WERI-Rb-1 (cell line): ENCODE data around the gene RGS3.

Source experiments
- DNase-seq: peaks from one replicate; pipeline ENCODE4 v3.0.0-alpha.2; 2020
- H3K27ac ChIP-seq: fragments of 250-450 bp; sonication (Bioruptor Pico); 2 replicates; pipeline ENCODE4 v1.5.1; 2020; ENCODE audit warnings: mild to moderate bottlenecking, moderate library complexity
- H3K27me3 ChIP-seq: fragments of 250-450 bp; sonication (Bioruptor Pico); 2 replicates; pipeline ENCODE4 v1.5.1; 2021; ENCODE audit warnings: mild to moderate bottlenecking, low read depth, moderate library complexity; ENCODE audit not compliant: insufficient read depth, severe bottlenecking
- H3K36me3 ChIP-seq: fragments of 250-450 bp; sonication (Bioruptor Pico); 2 replicates; pipeline ENCODE4 v1.5.1; 2020; ENCODE audit warnings: mild to moderate bottlenecking, moderate library complexity
- H3K4me3 ChIP-seq: 2 replicates; pipeline ENCODE4 v1.5.1; 2011; ENCODE audit warnings: low read depth, mild to moderate bottlenecking, control low read depth, low read length
- H3K9me3 ChIP-seq: fragments of 250-450 bp; sonication (Bioruptor Pico); 2 replicates; pipeline ENCODE4 v1.5.1; 2021; ENCODE audit warnings: mild to moderate bottlenecking, moderate library complexity; ENCODE audit not compliant: severe bottlenecking
- TF ChIP-seq, protein P1 (sequence below): IDR thresholded peaks from 2 replicates; pipeline ENCODE4 v1.5.1; 2011; ENCODE audit warnings: low read depth, mild to moderate bottlenecking, control low read depth, inconsistent platforms, low read length

The RGS3 gene

DNA sequence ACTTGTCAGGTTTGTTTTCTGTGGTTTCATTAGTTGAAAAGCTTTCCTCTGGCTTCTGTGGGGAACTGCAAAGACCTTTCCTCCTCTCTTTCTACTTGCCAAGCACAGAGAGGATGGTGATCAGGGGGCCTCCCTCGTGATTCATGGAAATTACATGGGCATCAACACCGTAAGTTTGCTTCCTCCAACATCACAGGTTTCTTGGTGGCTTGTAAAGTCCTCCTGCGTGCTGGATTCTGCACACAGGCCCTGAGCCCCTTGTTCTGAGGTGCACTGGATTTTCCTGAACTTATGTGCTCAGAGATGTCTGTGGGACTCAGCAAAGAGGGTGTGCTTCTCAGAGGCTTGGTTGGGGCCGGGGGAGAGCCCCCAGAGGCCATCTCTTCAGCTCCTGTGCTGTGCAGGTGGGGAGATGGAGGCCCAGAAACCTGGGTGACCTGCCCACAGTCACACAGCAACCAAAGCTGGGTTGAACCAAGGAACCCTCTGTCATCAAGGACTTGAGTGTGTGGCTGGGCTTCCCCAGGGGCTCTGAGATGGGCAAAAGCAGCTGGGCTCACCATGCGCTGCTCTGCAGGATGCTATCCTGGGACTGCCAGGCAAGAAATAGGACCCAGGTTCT, 36.5 kb downstream of the RGS3 start:
- H3K4me3 ChIP-seq: no peak overlapping the region
- TF ChIP-seq, protein P1, sequence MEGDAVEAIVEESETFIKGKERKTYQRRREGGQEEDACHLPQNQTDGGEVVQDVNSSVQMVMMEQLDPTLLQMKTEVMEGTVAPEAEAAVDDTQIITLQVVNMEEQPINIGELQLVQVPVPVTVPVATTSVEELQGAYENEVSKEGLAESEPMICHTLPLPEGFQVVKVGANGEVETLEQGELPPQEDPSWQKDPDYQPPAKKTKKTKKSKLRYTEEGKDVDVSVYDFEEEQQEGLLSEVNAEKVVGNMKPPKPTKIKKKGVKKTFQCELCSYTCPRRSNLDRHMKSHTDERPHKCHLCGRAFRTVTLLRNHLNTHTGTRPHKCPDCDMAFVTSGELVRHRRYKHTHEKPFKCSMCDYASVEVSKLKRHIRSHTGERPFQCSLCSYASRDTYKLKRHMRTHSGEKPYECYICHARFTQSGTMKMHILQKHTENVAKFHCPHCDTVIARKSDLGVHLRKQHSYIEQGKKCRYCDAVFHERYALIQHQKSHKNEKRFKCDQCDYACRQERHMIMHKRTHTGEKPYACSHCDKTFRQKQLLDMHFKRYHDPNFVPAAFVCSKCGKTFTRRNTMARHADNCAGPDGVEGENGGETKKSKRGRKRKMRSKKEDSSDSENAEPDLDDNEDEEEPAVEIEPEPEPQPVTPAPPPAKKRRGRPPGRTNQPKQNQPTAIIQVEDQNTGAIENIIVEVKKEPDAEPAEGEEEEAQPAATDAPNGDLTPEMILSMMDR: no peak

DNA sequence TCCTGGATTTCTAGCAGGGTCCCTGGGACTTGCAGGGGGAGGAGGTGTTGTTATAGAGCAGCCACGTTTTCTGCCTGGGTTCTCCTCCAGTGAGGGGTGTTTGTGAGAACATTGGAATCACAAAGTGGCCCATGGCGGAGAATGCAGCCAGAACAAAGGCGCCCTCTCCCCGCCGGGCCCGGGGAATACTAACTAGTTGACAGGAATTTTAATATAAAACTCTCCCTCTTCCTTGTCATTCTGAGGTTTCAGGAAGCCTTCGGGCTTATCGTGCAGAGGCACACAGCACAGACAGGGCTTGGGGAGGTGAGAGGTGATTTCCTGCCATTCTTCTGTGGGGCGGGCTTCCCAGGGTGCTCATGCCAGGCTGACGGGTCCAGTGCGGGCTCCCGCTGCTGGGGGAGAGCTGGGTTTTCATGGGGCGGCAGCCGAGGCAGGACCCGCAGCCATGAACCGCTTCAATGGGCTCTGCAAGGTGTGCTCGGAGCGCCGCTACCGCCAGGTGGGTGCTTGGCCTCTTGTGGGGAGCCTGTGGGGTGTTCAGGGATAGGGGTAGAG, 37.7 kb downstream of the RGS3 start:
- no peaks in the 10 kb centered on the region for H3K27me3 ChIP-seq
- no peak overlapping the region for H3K27ac ChIP-seq
- H3K36me3 ChIP-seq: no peaks in the 10 kb centered on the region
- no peak for DNase-seq
- H3K9me3 ChIP-seq: no peaks in the 10 kb centered on the region
- H3K4me3 ChIP-seq: no peak overlapping the region
- TF ChIP-seq, protein P1: no peak

More for the DNA sequence above, 36.5 kb downstream of the RGS3 start:
- no peaks in the 10 kb centered on the region for H3K36me3 ChIP-seq
- no peaks in the 10 kb centered on the region for H3K9me3 ChIP-seq
- DNase-seq: no peak
- H3K27ac ChIP-seq: no peak overlapping the region
- H3K27me3 ChIP-seq: no peaks in the 10 kb centered on the region

DNA sequence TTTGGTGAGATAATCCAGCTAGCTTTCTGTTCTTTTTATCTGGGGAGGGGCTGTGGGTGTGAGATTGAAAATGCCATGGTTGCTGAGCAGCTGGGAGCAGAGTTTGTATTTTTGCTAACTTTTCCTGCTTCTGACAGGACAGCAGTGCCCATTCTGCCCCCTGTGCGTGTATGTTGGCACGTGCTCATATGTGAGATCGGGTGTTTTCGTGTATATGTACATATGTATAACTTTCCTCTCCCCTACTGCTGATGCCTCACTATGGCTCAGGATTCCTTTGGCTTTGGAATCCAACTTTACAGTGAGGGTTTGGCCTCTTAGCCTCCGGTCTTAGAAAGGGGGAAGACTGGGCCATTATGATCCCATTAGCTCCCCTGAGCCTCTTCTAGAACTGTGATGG, 38.3 kb downstream of the RGS3 start:
- H3K4me3 ChIP-seq: no peak overlapping the region
- H3K36me3 ChIP-seq: no peaks in the 10 kb centered on the region
- no peaks in the 10 kb centered on the region for H3K27me3 ChIP-seq
- DNase-seq: no peak
- TF ChIP-seq, protein P1: no peak
- no peak overlapping the region for H3K27ac ChIP-seq
- no peaks in the 10 kb centered on the region for H3K9me3 ChIP-seq

DNA sequence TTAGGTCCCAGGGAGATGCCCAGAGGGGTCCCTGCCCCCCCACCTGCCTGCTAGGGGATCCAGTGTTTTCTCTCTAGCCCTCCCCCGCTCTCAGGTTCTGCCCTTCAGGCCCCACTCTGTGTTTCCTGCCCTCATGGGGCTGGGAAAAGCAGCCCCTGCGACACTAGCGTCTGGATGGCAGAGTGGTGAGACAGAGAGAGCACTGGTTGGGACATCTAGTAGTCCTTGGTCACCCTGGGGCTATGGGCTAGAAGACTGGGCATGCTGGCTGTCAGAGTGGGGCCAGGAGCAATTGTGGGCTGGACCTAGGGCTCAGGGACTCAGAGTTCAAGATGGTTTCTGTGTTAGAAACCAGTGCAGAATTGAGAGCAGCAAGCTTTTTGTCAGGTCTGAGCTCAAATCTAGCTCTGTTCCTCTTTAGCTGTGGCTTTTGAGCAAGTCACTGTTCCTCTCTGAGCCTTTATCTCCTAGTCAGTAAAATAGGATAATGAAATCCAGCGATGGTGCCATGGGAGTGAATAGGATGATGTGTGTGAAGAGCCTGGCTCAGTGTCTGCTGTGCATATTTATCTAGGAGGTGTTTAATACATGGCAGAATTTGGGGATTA, 39.0 kb downstream of the RGS3 start:
- TF ChIP-seq, protein P1: no peak
- Histone ChIP-seq H3K4me3 (no peak overlapping the region), H3K9me3 (no peaks in the 10 kb centered on the region), H3K27me3 (no peaks in the 10 kb centered on the region), H3K36me3 (no peaks in the 10 kb centered on the region), H3K27ac (no peak overlapping the region)
- DNase-seq: no peak

DNA sequence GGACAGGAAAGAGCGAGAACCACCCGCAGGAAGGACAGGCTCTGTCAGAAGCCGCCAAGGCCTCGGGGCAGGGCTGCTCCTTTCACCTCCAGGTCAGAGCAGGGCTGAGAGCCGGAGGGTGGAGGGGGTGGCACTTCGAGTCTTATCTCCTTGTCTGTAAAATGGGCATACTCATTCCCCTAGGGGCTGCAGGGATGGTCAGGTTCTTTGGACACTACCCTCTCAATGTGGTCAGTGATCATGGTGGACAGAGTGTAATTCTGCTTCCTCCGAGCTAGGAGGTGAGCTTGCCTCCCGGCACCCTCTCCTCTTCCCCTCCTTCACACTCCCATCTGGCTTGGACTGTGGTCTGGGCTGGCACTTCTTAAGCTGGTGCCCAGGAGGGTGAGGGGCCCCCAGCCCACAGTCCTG, 39.6 kb downstream of the RGS3 start:
- H3K4me3 ChIP-seq: no peak overlapping the region
- H3K9me3 ChIP-seq: no peaks in the 10 kb centered on the region
- H3K27ac ChIP-seq: no peak overlapping the region
- no peaks in the 10 kb centered on the region for H3K36me3 ChIP-seq
- TF ChIP-seq, protein P1: peak; percentile 25; the same call in 1 of the 2 replicates
- no peak for DNase-seq
- H3K27me3 ChIP-seq: no peaks in the 10 kb centered on the region
